GM10266 (cell line): ENCODE measurements around the gene MYH7B.

Source experiments
- DNase-seq: peaks from one replicate; pipeline ENCODE4 v3.0.0; 2012; ENCODE audit errors: extremely low spot score
- CTCF ChIP-seq: IDR thresholded peaks from 2 replicates; pipeline ENCODE4 v1.5.1; 2012; ENCODE audit warnings: mild to moderate bottlenecking, low read depth; ENCODE audit not compliant: control insufficient read depth, insufficient read depth; ENCODE audit errors: missing control alignments

MYH7B gene

GRCh38 chr20:34987288-34988190 lies 31.9 kb downstream of the MYH7B start:
- DNase-seq, result no peak
- no peak for TF ChIP-seq CTCF

GRCh38 chr20:34988191-34988540 lies 32.5 kb downstream of the MYH7B start:
- TF ChIP-seq CTCF, result no peak

GRCh38 chr20:34989118-34989517 lies 33.5 kb downstream of the MYH7B start:
- no peak for DNase-seq
- no peak for TF ChIP-seq CTCF

More at GRCh38 chr20:34988191-34988540, 32.5 kb downstream of the MYH7B start:
- DNase-seq, result no peak

- TF ChIP-seq CTCF, result no peak
- DNase-seq, result no peak
These were observed 34.0 kb downstream of the MYH7B start for GRCh38 chr20:34989670-34990069.

GRCh38 chr20:34990231-34990630 lies 34.6 kb downstream of the MYH7B start:
- TF ChIP-seq CTCF, result no peak
- DNase-seq, result no peak

- TF ChIP-seq CTCF, result no peak
- DNase-seq, result no peak
These were observed 35.1 kb downstream of the MYH7B start for GRCh38 chr20:34990661-34991214.

- no peak for DNase-seq
- TF ChIP-seq CTCF, result no peak
These were observed 37.2 kb downstream of the MYH7B start for GRCh38 chr20:34992751-34993417.
